IMR-90 (cell line): ENCODE results near the gene POLR2J. TPM values are rescaled to one million over a fixed set of nuclear protein-coding genes. Genes with fewer than 3 reads are reported as not detected.

Experiments used
- ATAC-seq: fragments of 200-7000 bp; cut with Tn5 transposase; 2 replicates; pipeline ENCODE4 v1.9.1; 2020; ENCODE audit warnings: low read depth, mild to moderate bottlenecking, moderate library complexity
- BruUV-seq: library from RNA; stranded (reverse); fragments of 400-500 nt; replicated peaks from 2 replicates; lab custom pipeline; 2021; lab: Mats Ljungman, UMichigan
- CTCF ChIA-PET: fragments of 300-600 bp; formaldehyde crosslinking; extraction: SDS; loops from one replicate; lab custom pipeline; 2021; ENCODE audit warnings: antibody characterized with exemption; lab: Yijun Ruan, JAX
- POLR2A ChIA-PET: fragments of 300-600 bp; sonication (Branson Sonifier 250); formaldehyde crosslinking; loops from one replicate; lab custom pipeline; 2022; ENCODE audit warnings: antibody characterized with exemption; ENCODE audit not compliant: unreplicated experiment; lab: Charles Lee
- DNase-seq: peaks from one replicate; pipeline ENCODE4 v3.0.0; 2013
- H2AFZ ChIP-seq: replicated peaks from 2 replicates; pipeline ENCODE3; 2013; ENCODE audit warnings: low read length, mild to moderate bottlenecking; ENCODE audit not compliant: poor library complexity
- H2AK5ac ChIP-seq: 2 replicates; pipeline ENCODE4 v1.6.1; 2013; ENCODE audit warnings: low read depth, low read length, inconsistent platforms
- H2AK9ac ChIP-seq: replicated peaks from 2 replicates; pipeline ENCODE3; 2013; ENCODE audit warnings: mild to moderate bottlenecking, low read depth, low read length, moderate library complexity; ENCODE audit not compliant: poor library complexity
- H2BK120ac ChIP-seq: 2 replicates; pipeline ENCODE4 v1.6.1; 2013; ENCODE audit warnings: low read depth, low read length, inconsistent platforms
- H2BK15ac ChIP-seq: 3 replicates; pipeline ENCODE4 v1.6.1; 2013; ENCODE audit warnings: low read depth, low read length, inconsistent platforms
- H2BK20ac ChIP-seq: 2 replicates; pipeline ENCODE4 v1.6.1; 2013; ENCODE audit warnings: low read depth, mild to moderate bottlenecking, inconsistent platforms, low read length, moderate library complexity
- H2BK5ac ChIP-seq: 2 replicates; pipeline ENCODE4 v1.6.1; 2013; ENCODE audit warnings: mild to moderate bottlenecking, low read depth, low read length, inconsistent platforms; ENCODE audit not compliant: poor library complexity, severe bottlenecking
- H3K14ac ChIP-seq: replicated peaks from 2 replicates; pipeline ENCODE4 v1.6.1; 2013; ENCODE audit warnings: low read depth, low read length, inconsistent platforms
- H3K18ac ChIP-seq: 2 replicates; pipeline ENCODE4 v1.6.1; 2013; ENCODE audit warnings: low read depth, low read length, control low read depth
- H3K23ac ChIP-seq: 2 replicates; pipeline ENCODE4 v1.6.1; 2013; ENCODE audit warnings: low read depth, low read length, inconsistent platforms
- H3K27ac ChIP-seq: 2 replicates; pipeline ENCODE4 v1.5.1; 2013; ENCODE audit warnings: mild to moderate bottlenecking, control low read depth, low read length; ENCODE audit not compliant: insufficient read depth
- H3K27me3 ChIP-seq: 2 replicates; pipeline ENCODE4 v1.6.1; 2013; ENCODE audit warnings: low read length; ENCODE audit not compliant: control insufficient read depth, insufficient read depth
- H3K36me3 ChIP-seq: 2 replicates; pipeline ENCODE4 v1.6.1; 2013; ENCODE audit warnings: low read length, mixed read lengths; ENCODE audit not compliant: control insufficient read depth, insufficient read depth
- H3K4ac ChIP-seq: 2 replicates; pipeline ENCODE4 v1.6.1; 2013; ENCODE audit warnings: low read depth, low read length, inconsistent platforms
- H3K4me1 ChIP-seq: 2 replicates; pipeline ENCODE4 v1.6.1; 2013; ENCODE audit warnings: low read length, mixed read lengths; ENCODE audit not compliant: control insufficient read depth, insufficient read depth
- H3K4me2 ChIP-seq: 2 replicates; pipeline ENCODE4 v1.6.1; 2013; ENCODE audit warnings: low read depth, mild to moderate bottlenecking, control low read depth, low read length, moderate library complexity
- H3K4me3 ChIP-seq: 2 replicates; pipeline ENCODE4 v1.5.1; 2013; ENCODE audit warnings: low read depth, mild to moderate bottlenecking, control low read depth, low read length, moderate library complexity; ENCODE audit not compliant: insufficient read depth
- H3K56ac ChIP-seq: 2 replicates; pipeline ENCODE4 v1.6.1; 2013; ENCODE audit warnings: low read length, inconsistent platforms; ENCODE audit not compliant: insufficient read depth; ENCODE audit errors: extremely low read depth
- H3K79me1 ChIP-seq, 2 experiments: 2 replicates each; pipeline ENCODE4 v1.6.1; 2013; ENCODE audit warnings: low read length in 2 of 2, inconsistent platforms in 1 of 2, low read depth in 1 of 2
- H3K9ac ChIP-seq: 2 replicates; pipeline ENCODE4 v1.6.1; 2013; ENCODE audit warnings: low read depth, low read length, control low read depth
- H3K9me1 ChIP-seq: 2 replicates; pipeline ENCODE4 v1.6.1; 2013; ENCODE audit warnings: low read length, inconsistent platforms; ENCODE audit not compliant: insufficient read depth
- H3K9me3 ChIP-seq: 2 replicates; pipeline ENCODE4 v1.6.1; 2013; ENCODE audit warnings: low read length; ENCODE audit not compliant: control insufficient read depth, insufficient read depth
- H4K20me1 ChIP-seq: 2 replicates; pipeline ENCODE4 v1.6.1; 2013; ENCODE audit warnings: low read length, inconsistent platforms; ENCODE audit not compliant: insufficient read depth
- H4K5ac ChIP-seq: 2 replicates; pipeline ENCODE4 v1.6.1; 2013; ENCODE audit warnings: mild to moderate bottlenecking, low read depth, low read length, control low read depth
- H4K8ac ChIP-seq, 2 experiments: 2 replicates each; pipeline ENCODE4 v1.6.1; 2013; ENCODE audit warnings: low read depth in 2 of 2, low read length in 2 of 2, control low read depth in 1 of 2, inconsistent platforms in 1 of 2
- H4K91ac ChIP-seq: 2 replicates; pipeline ENCODE4 v1.6.1; 2013; ENCODE audit warnings: low read depth, low read length, inconsistent platforms; ENCODE audit not compliant: insufficient read depth
- BHLHE40 ChIP-seq: fragments of 150-350 bp; IDR thresholded peaks from 2 replicates; pipeline ENCODE4 v1.6.1; 2016; ENCODE audit warnings: mild to moderate bottlenecking, low read depth, low read length
- CEBPB ChIP-seq: IDR thresholded peaks from 2 replicates; pipeline ENCODE4 v1.6.1; 2012; ENCODE audit warnings: low read depth, low read length, improper control_type of control experiment
- CHD1 ChIP-seq: IDR thresholded peaks from 2 replicates; pipeline ENCODE4 v1.6.1; 2012; ENCODE audit warnings: low read depth, low read length, improper control_type of control experiment
- CTCF ChIP-seq: conservative IDR thresholded peaks from 2 replicates; pipeline ENCODE4 v1.5.1; 2012; ENCODE audit warnings: mild to moderate bottlenecking, low read depth, low read length, improper control_type of control experiment
- ELK1 ChIP-seq: fragments of 150-350 bp; IDR thresholded peaks from 2 replicates; pipeline ENCODE4 v1.6.1; 2016; ENCODE audit warnings: low read depth, mild to moderate bottlenecking, low read length, moderate library complexity, borderline replicate concordance
- FOS ChIP-seq: fragments of 150-350 bp; IDR thresholded peaks from 2 replicates; pipeline ENCODE4 v1.6.1; 2016; ENCODE audit warnings: low read depth, low read length
- MAFK ChIP-seq: IDR thresholded peaks from 2 replicates; pipeline ENCODE4 v1.6.1; 2012; ENCODE audit warnings: low read depth, low read length, improper control_type of control experiment
- MAZ ChIP-seq: IDR thresholded peaks from 2 replicates; pipeline ENCODE4 v1.6.1; 2012; ENCODE audit warnings: low read depth, mild to moderate bottlenecking, low read length, improper control_type of control experiment, moderate library complexity, borderline replicate concordance
- NFE2L2 ChIP-seq: fragments of 150-350 bp; IDR thresholded peaks from 2 replicates; pipeline ENCODE4 v1.6.1; 2016; ENCODE audit warnings: low read depth, mild to moderate bottlenecking, low read length
- RAD21 ChIP-seq: IDR thresholded peaks from 2 replicates; pipeline ENCODE4 v1.6.1; 2012; ENCODE audit warnings: low read length, improper control_type of control experiment
- RCOR1 ChIP-seq: IDR thresholded peaks from 2 replicates; pipeline ENCODE4 v1.6.1; 2012; ENCODE audit warnings: mild to moderate bottlenecking, low read length, improper control_type of control experiment; ENCODE audit not compliant: insufficient replicate concordance
- RFX5 ChIP-seq: IDR thresholded peaks from 2 replicates; pipeline ENCODE4 v1.8.0; 2012; ENCODE audit warnings: low read depth, mild to moderate bottlenecking, low read length, moderate library complexity
- SMC3 ChIP-seq: fragments of 150-350 bp; IDR thresholded peaks from 2 replicates; pipeline ENCODE4 v1.6.1; 2016; ENCODE audit warnings: low read depth, mild to moderate bottlenecking, antibody characterized with exemption, low read length, moderate library complexity
- USF2 ChIP-seq: fragments of 150-350 bp; IDR thresholded peaks from 2 replicates; pipeline ENCODE4 v1.6.1; 2017; ENCODE audit warnings: mild to moderate bottlenecking, antibody characterized with exemption, low read length, low read depth
- WGBS, 2 experiments: methylation state at CpG; one replicate each; pipeline versions ENCODE4 v1.1.5 to v1.1.7; 2013; ENCODE audit warnings: missing lambda C conversion rate in 2 of 2; ENCODE audit not compliant: insufficient read length in 1 of 2; ENCODE audit errors: extremely low coverage in 2 of 2; 5-methylcytosine and 5-hydroxymethylcytosine counted together
- dilution Hi-C: fragments of 300-500 bp; cut with HindIII; formaldehyde crosslinking; loops from one replicate; pipeline ENCODE4 v1.14.3; 2018; ENCODE audit warnings: low sequenced_read_pairs; ENCODE audit not compliant: unreplicated experiment
- in situ Hi-C: fragments of 300-500 bp; cut with MboI; formaldehyde crosslinking; loops from 3 replicates; pipeline ENCODE4 v1.14.3; 2019; ENCODE audit warnings: low sequenced_read_pairs, inconsistent platforms, mixed read lengths
- intact Hi-C: fragments of 100-400 bp; cut with micrococcal nuclease; formaldehyde crosslinking; loops from 2 replicates; pipeline ENCODE4 v1.10.0; 2022
- polyA plus RNA-seq, 3 experiments: library from polyadenylated mRNA; depleted of rRNA; stranded (reverse); fragments of >200 nt; gene quantifications; 2 replicates each; pipeline ENCODE4 v1.2.3, GENCODE V29; 2012; ENCODE audit warnings: low replicate concordance in 1 of 3
- total RNA-seq: library from RNA; depleted of rRNA; stranded (reverse); fragments of >200 nt; gene quantifications from 2 replicates; pipeline ENCODE4 v1.2.3, GENCODE V29; 2012

POLR2J gene
- total and polyA plus RNA-seq, 2 of the 4 experiments (the other 2 are of a cell fraction) = 20.8 to 92.6 TPM

- no peak overlapping the region for H3K18ac ChIP-seq
- H2BK5ac ChIP-seq = no peak overlapping the region
- no peaks in the 10 kb centered on the region for H3K27me3 ChIP-seq
- no peaks in the 10 kb centered on the region for H3K9me3 ChIP-seq
- ChIA-PET POLR2A (no interaction called here), CTCF (interaction anchor here (0.6 kb wide), 1 partner anchor 191 kb away, joined by 6 read pairs; no protein-coding TSS in a partner anchor)
- no peak overlapping the region for H3K4me3 ChIP-seq
- no peak overlapping the region for H4K5ac ChIP-seq
- no peak overlapping the region for H3K27ac ChIP-seq
- in situ Hi-C loops (no loop called here), dilution Hi-C loops (no loop called here), intact Hi-C loops (no loop called here)
- no peak for ATAC-seq
- no peak overlapping the region for H2AK9ac ChIP-seq
- no peak overlapping the region for H3K9ac ChIP-seq
- no peak overlapping the region for H3K56ac ChIP-seq
- H3K79me1 ChIP-seq = peaks cover 11 to 24% of the 10 kb centered on the region in 2 experiments
- H2BK120ac ChIP-seq = no peak overlapping the region
- H3K23ac ChIP-seq = no peak overlapping the region
- 80% methylated on average over 8 of the region's 12 CpGs; no CpG with 5 or more reads in 1 of the 2 experiments for WGBS, 2 experiments
- H3K14ac ChIP-seq = no peak overlapping the region
- no TSS peak for BruUV-seq
- H3K9me1 ChIP-seq = no peaks in the 10 kb centered on the region
- TF ChIP-seq SMC3 = no peak
- TF ChIP-seq ELK1 = no peak
- no peak for TF ChIP-seq USF2
- TF ChIP-seq FOS = no peak
- no peak for TF ChIP-seq BHLHE40
- no peak for TF ChIP-seq MAFK
- TF ChIP-seq CTCF = no peak
- TF ChIP-seq RFX5 = no peak
- TF ChIP-seq CHD1 = no peak
- TF ChIP-seq RCOR1 = no peak
- no peak for TF ChIP-seq NFE2L2
- TF ChIP-seq CEBPB = no peak
- TF ChIP-seq MAZ = no peak
- no peak for TF ChIP-seq RAD21
- no peaks in the 10 kb centered on the region for H3K4me1 ChIP-seq
- no peak overlapping the region for H2BK20ac ChIP-seq
- peaks cover 45% of the 10 kb centered on the region for H3K36me3 ChIP-seq
- no peak for DNase-seq
- no peak overlapping the region for H3K4me2 ChIP-seq
- no peak overlapping the region for H3K4ac ChIP-seq
- no peak overlapping the region for H2BK15ac ChIP-seq
- no peak overlapping the region for H4K91ac ChIP-seq
- no peaks in the 10 kb centered on the region; the same call in none of the 2 replicates for H4K20me1 ChIP-seq
- no peak overlapping the region for H4K8ac ChIP-seq
- H2AFZ ChIP-seq = no peak overlapping the region
- H2AK5ac ChIP-seq = no peak overlapping the region
Observed at GRCh38 chr7:102424129-102424551, 54.6 kb downstream of the POLR2J start.
